Right lobe of liver (tissue), 6 donors: ENCODE data around the gene PRKAR2B. TPM values are rescaled to one million over a fixed set of nuclear protein-coding genes. Genes with fewer than 3 reads are reported as not detected.

Experiments used
- ATAC-seq, 4 donors: fragments of 200-7000 bp; cut with Tn5 transposase; one replicate each; pipeline ENCODE4 v1.9.1; 2020; ENCODE audit warnings: mild to moderate bottlenecking in 4 of 4, moderate library complexity in 4 of 4
- DNase-seq, 3 donors: peaks; one replicate each; pipeline ENCODE4 v3.0.0-alpha.2; 2020
- H3K27ac ChIP-seq, 3 donors: fragments of 200-600 bp; one replicate each; pipeline ENCODE4 v1.8.0; 2022
- H3K27me3 ChIP-seq, 2 donors: fragments of 200-600 bp; one replicate each; pipeline ENCODE4 v1.8.0; 2022
- H3K36me3 ChIP-seq, 4 donors: fragments of 200-600 bp; sonication (generic) in 1 of 4; one replicate each; pipeline versions ENCODE4 v1.5.1 to v1.8.0; 2017 to 2022; ENCODE audit warnings: control low read depth in 1 of 4
- H3K4me1 ChIP-seq, 4 donors: fragments of 200-600 bp; sonication (generic) in 1 of 4; one replicate each; pipeline versions ENCODE4 v1.5.1 to v1.8.0; 2017 to 2022; ENCODE audit warnings: control low read depth in 1 of 4
- H3K4me3 ChIP-seq, 3 donors: fragments of 200-600 bp; one replicate each; pipeline ENCODE4 v1.8.0; 2022
- H3K9me3 ChIP-seq, 4 donors: fragments of 200-600 bp; sonication (generic) in 1 of 4; one replicate each; pipeline versions ENCODE4 v1.5.1 to v1.8.0; 2017 to 2022; ENCODE audit warnings: control low read depth in 1 of 4
- CTCF ChIP-seq, 4 donors: fragments of 200-600 bp in 3 of 4; fragments of 450-650 bp in 1 of 4; IDR thresholded peaks; one replicate each; pipeline versions ENCODE4 v1.5.1 to v1.8.0; 2016 to 2022; ENCODE audit warnings: antibody characterized with exemption in 4 of 4, mild to moderate bottlenecking in 2 of 4
- POLR2A ChIP-seq: fragments of 450-650 bp; IDR thresholded peaks from one replicate; pipeline ENCODE4 v1.6.1; 2017; ENCODE audit warnings: antibody characterized with exemption, mild to moderate bottlenecking
- WGBS: methylation state at CpG from one replicate; pipeline ENCODE4 v1.1.6; 2018; ENCODE audit warnings: low coverage, low lambda C conversion rate; ENCODE audit not compliant: insufficient coverage; ENCODE audit errors: missing lambda C conversion rate; 5-methylcytosine and 5-hydroxymethylcytosine counted together
- intact Hi-C, 2 donors: fragments of 100-400 bp; cut with DNase I; formaldehyde crosslinking; loops; one replicate each; pipeline versions ENCODE4 v1.11.2 to v1.14.1; 2022
- total RNA-seq, 6 experiments: library from RNA; depleted of rRNA in 2 of 6; stranded (reverse); fragments of >200 nt in 2 of 6; fragmentation: NEBNext Ultra II Directional in 3 of 6; extraction: Animal tissue kit (Norgen Biotek cat#: 25700) in 3 of 6; gene quantifications; one replicate each; pipeline versions ENCODE4 v1.1.0 to v1.2.4, GENCODE V29; 2016 to 2023
- donor health status: DM: no; HTN: yes; CAD: no.
- donor health status: DM: no; HTN: no; CAD: no.
- donor health status: DM: no; HTN: no; CAD: no.
- donor health status: DM: no; HTN: yes; CAD: no.
- donor health status: DM: no; HTN: yes; CAD: no.

PRKAR2B gene
- total RNA-seq, 6 experiments from 2014 or later = 1.4 to 2.9 (median 1.8) TPM

DNA sequence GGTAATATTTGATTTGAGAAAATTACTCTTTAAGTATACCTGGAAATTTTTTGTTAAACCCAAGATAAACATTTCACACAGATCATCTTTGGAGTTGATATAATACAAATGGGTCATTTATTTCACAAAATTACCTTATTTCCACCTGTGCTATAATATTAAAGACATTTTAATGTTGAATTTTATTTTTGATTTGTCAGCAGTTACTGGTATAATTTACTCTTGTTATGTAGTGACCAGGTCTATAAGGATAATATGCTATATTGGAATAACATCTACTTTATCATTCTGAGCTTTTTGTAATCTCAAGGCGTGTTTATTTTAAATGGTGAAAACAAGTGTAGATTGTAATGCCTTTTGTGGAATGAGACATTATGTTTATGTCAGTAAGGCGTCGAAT lies 26.6 kb downstream of the PRKAR2B start:
- Histone ChIP-seq H3K4me3 (no peak overlapping the region), H3K9me3 (no peaks in the 10 kb centered on the region), H3K27ac (no peak overlapping the region), H3K36me3 (no peaks in the 10 kb centered on the region), H3K4me1 (no peaks in the 10 kb centered on the region), H3K27me3 (no peaks in the 10 kb centered on the region)
- TF ChIP-seq POLR2A (no peak), CTCF (IDR thresholded peaks at IDR 0.05) (no peak)
- intact Hi-C loops = no loop called here
- ATAC-seq (no peak), DNase-seq (no peak)
- 96% methylated on average over 3 of the region's 3 CpGs for WGBS

DNA sequence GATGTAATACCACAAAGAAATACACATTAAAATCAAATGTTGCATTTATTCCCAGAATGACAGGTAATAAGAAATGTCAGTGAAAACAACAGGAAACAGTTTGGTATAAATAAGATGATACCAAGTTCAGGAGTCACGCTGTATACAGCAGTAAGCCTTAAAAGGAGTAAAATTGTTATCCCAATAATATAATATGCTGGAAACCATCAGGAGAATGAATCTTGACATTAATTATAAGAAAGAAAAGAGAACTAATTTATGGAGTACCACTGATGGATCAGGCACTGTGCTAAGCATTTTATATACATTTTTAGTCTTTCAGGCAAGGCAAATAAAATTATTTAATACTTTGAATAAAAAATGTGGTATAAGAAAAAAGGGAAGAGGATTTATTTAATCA lies 27.6 kb downstream of the PRKAR2B start:
- no peaks in the 10 kb centered on the region for H3K4me1 ChIP-seq
- H3K36me3 ChIP-seq = no peaks in the 10 kb centered on the region
- H3K4me3 ChIP-seq = no peak overlapping the region
- DNase-seq = no peak
- no peak for TF ChIP-seq POLR2A
- TF ChIP-seq CTCF (IDR thresholded peaks at IDR 0.05) = no peak
- H3K27me3 ChIP-seq = no peaks in the 10 kb centered on the region
- H3K27ac ChIP-seq = no peak overlapping the region
- ATAC-seq = no peak
- intact Hi-C loops = no loop called here
- no peaks in the 10 kb centered on the region for H3K9me3 ChIP-seq
- WGBS = 82% methylated on average over 1 of the region's 1 CpG

GRCh38 chr7:107075863-107076574 lies 31.5 kb downstream of the PRKAR2B start:
- no peaks in the 10 kb centered on the region for H3K36me3 ChIP-seq
- no peak overlapping the region for H3K27ac ChIP-seq
- no peak for TF ChIP-seq POLR2A
- TF ChIP-seq CTCF (IDR thresholded peaks at IDR 0.05) = no peak
- WGBS = 81% methylated on average over 6 of the region's 6 CpGs
- ATAC-seq = no peak
- DNase-seq = no peak
- no peaks in the 10 kb centered on the region for H3K9me3 ChIP-seq
- intact Hi-C loops = no loop called here
- H3K4me3 ChIP-seq = no peak overlapping the region
- no peaks in the 10 kb centered on the region for H3K27me3 ChIP-seq
- H3K4me1 ChIP-seq = no peaks in the 10 kb centered on the region

DNA sequence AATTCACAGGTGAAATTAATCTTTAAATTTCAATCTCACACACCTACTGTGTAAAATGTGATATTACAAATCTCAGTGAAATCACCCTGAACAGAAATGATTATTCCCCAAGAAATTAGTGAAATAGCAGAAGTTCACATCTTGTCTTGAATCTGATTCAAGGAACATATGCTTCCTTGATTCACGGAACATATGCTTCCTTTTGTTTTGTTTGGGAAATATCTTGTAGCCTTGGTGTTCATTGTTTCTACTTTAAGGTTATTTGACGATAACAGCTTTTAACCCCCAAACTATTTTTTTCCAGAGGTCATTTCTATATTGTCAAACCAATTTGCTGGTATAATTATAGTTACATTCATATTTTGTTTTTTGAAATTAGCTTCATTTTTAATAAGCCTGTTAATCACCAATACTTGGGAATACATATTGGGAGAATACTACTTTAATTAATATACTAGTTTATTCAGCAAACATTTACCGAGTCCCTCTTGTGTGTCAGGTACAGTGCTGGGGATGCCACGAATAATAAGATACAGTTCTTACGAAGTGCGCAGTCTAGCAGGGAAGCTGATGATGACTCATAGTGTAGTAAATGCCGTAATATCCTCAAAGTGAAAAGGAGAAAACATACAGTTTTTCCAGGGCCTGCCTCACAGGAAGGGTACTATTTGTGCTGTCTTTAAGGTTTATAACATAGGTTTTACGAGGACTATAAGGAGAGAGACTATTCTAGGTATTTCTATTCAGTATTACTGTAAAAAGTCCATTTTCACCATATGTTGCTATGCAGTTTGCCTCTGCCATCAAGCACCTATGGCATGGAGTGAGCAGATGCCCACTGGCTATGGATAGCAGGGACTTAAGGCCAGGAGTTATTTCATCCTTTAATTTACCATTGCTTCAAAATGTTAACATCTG lies 32.5 kb downstream of the PRKAR2B start:
- peak overlapping the region in 1 of 3 donors; percentile 1 for H3K27ac ChIP-seq
- DNase-seq (no peak), ATAC-seq (peak; percentile 25 to 62 (median 48))
- no peaks in the 10 kb centered on the region for H3K9me3 ChIP-seq
- H3K36me3 ChIP-seq = no peaks in the 10 kb centered on the region
- no peak overlapping the region for H3K4me3 ChIP-seq
- H3K27me3 ChIP-seq = no peaks in the 10 kb centered on the region
- TF ChIP-seq CTCF (IDR thresholded peaks at IDR 0.05) (no peak), POLR2A (no peak)
- H3K4me1 ChIP-seq = no peaks in the 10 kb centered on the region
- WGBS = 63% methylated on average over 8 of the region's 8 CpGs
- intact Hi-C loops = no loop called here
